GM10248 (cell line): ENCODE measurements around the gene PARP14.
"Not testable (repeated sequence)": the region's sequence is repeated elsewhere in the genome, so short reads cannot be mapped to it uniquely, and the experiment has no call there.

Experiments
- CTCF ChIA-PET: fragments of 300-600 bp; sonication (Branson Sonifier 250); formaldehyde crosslinking; extraction: SDS; loops from one replicate; lab custom pipeline; 2021; ENCODE audit warnings: antibody characterized with exemption; lab: Yijun Ruan, JAX
- POLR2A ChIA-PET: fragments of 350-650 bp; sonication (Branson Sonifier 250); formaldehyde crosslinking; extraction: SDS; loops from one replicate; lab custom pipeline; 2020; ENCODE audit warnings: antibody characterized with exemption; lab: Yijun Ruan, JAX
- DNase-seq: peaks from one replicate; pipeline ENCODE4 v3.0.0; 2012; ENCODE audit errors: extremely low spot score
- TF ChIP-seq, protein P1 (sequence below): IDR thresholded peaks from 2 replicates; pipeline ENCODE4 v1.5.1; 2012; ENCODE audit warnings: mild to moderate bottlenecking, low read depth; ENCODE audit errors: extremely low read depth, missing control alignments, control extremely low read depth

The PARP14 gene

DNA sequence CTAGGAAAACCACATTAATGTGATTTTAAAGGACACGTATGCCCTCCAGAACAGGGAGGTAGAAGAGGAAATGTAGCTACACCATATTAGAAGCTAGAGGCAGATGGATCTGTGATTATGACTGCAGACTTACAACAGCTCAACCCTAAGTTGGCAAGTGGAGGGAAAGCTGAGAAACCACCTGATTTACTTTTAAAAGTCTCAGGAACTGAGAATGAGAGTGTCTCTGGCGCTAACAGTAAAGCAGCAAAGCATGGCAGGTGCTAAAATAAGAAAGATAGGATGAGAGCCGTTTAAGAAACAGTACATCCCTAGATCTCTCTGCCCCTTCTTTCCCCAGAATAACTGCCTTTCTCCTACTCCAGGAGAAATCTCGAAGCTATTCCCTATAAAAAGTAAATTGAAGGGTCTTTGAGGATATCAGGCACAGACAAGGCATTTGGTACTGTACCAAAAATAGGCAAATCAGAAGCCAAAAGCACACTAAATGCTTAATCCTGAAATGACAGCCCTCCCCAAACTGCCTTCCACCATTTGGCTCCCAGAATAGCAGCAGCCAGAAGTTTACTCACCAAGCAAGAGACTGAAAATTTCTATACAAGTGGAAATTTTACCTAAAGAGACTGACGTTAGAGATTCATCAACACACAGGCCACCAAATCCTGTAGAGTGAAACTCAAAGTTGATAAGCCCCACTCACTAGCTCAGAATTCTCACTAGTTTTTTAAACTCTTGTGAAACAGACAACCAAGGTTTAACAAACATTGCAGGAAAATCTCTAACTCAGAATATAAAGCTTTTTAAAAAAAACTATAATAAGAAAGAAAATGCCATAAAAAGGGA, 34.3 kb upstream of the PARP14 start:
- ChIA-PET POLR2A (no interaction called here), CTCF (interaction anchor here (0.7 to 1.9 kb wide), 5 partner anchors 15 to 33 kb away, joined by 3 to 6 read pairs (median 3); no protein-coding TSS in a partner anchor)
- peak; percentile 43 for DNase-seq
- TF ChIP-seq, protein P1, sequence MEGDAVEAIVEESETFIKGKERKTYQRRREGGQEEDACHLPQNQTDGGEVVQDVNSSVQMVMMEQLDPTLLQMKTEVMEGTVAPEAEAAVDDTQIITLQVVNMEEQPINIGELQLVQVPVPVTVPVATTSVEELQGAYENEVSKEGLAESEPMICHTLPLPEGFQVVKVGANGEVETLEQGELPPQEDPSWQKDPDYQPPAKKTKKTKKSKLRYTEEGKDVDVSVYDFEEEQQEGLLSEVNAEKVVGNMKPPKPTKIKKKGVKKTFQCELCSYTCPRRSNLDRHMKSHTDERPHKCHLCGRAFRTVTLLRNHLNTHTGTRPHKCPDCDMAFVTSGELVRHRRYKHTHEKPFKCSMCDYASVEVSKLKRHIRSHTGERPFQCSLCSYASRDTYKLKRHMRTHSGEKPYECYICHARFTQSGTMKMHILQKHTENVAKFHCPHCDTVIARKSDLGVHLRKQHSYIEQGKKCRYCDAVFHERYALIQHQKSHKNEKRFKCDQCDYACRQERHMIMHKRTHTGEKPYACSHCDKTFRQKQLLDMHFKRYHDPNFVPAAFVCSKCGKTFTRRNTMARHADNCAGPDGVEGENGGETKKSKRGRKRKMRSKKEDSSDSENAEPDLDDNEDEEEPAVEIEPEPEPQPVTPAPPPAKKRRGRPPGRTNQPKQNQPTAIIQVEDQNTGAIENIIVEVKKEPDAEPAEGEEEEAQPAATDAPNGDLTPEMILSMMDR: no peak

DNA sequence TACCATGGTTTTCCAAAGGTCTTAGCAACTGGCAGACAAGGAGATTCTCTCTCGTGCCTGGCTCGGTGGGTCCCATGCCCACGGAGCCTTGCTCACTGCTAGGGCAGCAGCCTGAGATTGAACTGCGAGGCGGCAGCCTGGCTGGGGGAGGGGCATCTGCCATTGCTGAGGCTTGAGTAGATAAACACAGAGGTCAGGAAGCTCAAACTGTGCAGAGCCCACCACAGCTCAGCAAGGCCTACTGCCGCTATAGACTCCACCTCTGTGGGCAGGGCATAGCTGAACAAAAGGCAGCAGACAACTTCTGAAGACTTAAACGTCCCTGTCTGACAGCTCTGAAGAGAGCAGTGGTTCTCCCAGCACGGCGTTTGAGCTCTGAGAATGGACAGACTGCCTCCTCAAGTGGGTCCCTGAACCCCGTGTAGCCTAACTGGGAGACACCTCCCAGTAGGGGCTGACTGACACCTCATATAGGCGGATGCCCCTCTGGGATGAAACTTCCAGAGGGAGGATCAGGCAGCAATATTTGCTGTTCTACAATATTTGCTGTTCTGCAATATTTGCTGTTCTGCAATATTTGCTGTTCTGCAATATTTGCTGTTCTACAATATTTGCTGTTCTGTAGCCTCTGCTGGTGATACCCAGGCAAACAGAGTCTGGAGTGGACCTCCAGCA, 29.3 kb upstream of the PARP14 start:
- DNase-seq, POLR2A ChIA-PET: not testable (repeated sequence)
- CTCF ChIA-PET: interaction anchor here (1.2 to 1.9 kb wide), 3 partner anchors 11 to 18 kb away, joined by 3 to 7 read pairs (median 5); no protein-coding TSS in a partner anchor

DNA sequence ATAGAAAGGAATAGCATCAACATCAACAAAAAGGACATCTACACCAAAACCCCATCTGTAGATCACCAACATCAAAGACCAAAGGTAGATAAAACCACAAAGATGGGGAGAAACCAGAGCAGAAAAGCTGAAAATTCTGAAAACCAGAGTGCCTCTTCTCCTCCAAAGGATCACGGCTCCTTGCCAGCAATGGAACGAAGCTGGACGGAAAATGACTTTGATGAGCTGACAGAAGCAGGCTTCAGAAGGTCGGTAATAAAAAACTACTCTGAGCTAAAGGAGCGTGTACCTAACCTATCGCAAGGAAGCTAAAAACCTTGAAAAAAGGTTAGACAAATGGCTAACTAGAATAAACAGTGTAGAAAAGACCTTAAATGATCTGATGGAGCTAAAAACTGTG, 28.7 kb upstream of the PARP14 start:
- POLR2A ChIA-PET, DNase-seq: not testable (repeated sequence)
- CTCF ChIA-PET: interaction anchor here (1.6 to 1.9 kb wide), 2 partner anchors 12 to 17 kb away, joined by 5 to 7 read pairs; no protein-coding TSS in a partner anchor

DNA sequence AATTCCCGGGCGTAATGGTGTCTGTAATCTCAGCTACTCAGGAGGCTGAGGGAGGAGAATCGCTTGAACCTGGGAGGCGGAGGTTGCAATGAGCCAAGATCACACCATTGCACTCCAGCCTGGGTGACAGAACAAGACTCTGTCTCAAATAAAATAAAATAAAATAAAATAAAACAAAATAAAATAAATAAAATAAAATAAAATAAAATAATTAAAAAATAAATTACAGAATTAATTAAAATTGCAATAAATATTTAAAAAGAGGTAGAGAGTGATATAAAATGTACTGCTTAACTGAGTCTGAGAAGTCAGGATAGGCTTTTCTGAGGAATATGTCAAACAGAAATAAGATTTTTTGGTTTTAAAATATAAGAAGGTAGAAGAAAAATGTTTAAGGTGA, 22.3 kb upstream of the PARP14 start:
- POLR2A ChIA-PET, DNase-seq: not testable (repeated sequence)
- CTCF ChIA-PET: interaction anchor here (0.7 to 1.9 kb wide), 3 partner anchors 17 to 29 kb away, joined by 3 to 8 read pairs (median 4); no protein-coding TSS in a partner anchor

DNA sequence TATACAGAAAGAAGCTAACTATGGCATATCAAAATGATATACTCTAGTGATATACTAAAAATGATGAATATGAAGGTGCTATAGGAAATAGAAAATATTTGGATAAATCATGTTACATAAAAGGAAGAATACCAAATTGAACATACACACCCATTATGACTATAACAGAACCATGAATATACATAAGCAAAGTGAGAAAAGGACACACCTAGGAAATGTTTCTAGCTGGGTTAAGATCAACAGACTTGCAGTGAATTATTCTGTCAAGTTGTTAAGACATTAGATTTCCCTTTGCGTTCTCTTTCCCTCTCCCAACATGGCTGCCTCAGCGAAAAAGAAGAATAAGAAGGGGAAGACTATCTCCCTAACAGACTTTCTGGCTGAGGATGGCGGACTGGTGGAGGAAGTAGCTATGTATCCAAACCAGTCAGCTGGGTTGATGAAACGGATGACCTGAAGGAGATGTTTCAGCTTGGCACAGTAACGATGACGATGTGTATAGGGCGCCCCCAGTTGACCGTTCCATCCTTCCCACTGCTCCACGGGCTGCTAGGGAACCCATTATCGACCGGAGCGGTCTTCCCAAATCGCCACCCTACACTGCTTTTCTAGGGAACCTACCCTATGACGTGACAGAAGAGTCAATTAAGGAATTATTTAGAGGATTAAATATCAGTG, 20.2 kb upstream of the PARP14 start:
- TF ChIP-seq, protein P1: no peak
- CTCF ChIA-PET: interaction anchor here (1.0 to 2.9 kb wide), 5 partner anchors 9 to 276 kb away, joined by 3 to 8 read pairs (median 5); partner anchors contain the start of gene FAM162A
- no peak for DNase-seq
- POLR2A ChIA-PET: no interaction called here

DNA sequence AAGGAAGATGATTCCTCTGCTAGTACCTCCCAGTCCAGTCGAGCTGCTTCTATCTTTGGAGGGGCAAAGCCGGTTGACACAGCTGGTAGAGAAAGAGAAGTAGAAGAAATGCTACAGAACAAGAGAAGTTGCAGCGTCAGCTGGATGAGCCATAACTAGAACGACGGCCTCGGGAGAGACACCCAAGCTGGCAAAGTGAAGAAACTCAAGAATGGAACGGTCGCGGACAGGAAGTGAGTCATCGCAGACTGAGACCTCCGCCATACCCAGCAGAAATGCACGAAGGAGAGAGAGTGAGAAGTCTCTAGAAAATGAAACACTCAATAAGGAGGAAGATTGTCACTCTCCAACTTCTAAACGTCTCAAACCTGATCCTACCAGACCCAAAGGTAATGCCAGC, 19.0 kb upstream of the PARP14 start:
- ChIA-PET CTCF (interaction anchor here (1.5 to 2.9 kb wide), 2 partner anchors 12 to 15 kb away, joined by 3 to 8 read pairs; no protein-coding TSS in a partner anchor), POLR2A (no interaction called here)
- TF ChIP-seq, protein P1: no peak
- DNase-seq: no peak

DNA sequence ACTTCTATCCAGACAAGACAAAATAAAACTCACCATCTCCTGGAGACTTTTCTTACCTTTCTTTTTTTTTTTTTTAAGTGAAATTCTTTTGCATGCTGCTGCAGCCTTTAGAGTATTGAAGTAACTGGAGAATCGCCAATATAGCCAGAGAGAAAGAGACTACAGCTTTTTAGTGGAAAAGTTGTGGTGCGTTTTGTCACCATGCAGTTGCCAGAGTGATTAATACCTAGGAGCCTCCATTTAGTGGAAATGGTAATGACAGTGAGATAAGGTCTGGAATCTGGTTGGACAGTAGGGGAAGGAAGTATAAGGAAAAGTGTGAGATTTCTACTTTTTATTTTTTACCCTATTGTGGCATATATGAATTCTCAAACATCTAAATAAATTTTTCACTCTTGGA, 18.1 kb upstream of the PARP14 start:
- TF ChIP-seq, protein P1: no peak
- POLR2A ChIA-PET: no interaction called here
- CTCF ChIA-PET: interaction anchor here (1.5 to 2.9 kb wide), 2 partner anchors 11 to 15 kb away, joined by 3 to 8 read pairs; no protein-coding TSS in a partner anchor
- DNase-seq: no peak
